KMS-11 (cell line): ENCODE results near the gene STARD4.

Experiments used
- H2AFZ ChIP-seq: fragments of 200-600 bp; sonication (generic); 2 replicates; pipeline ENCODE4 v1.6.1; 2016; ENCODE audit warnings: antibody characterized with exemption, mixed run types, low read depth
- H3K27ac ChIP-seq: fragments of 200-600 bp; sonication (generic); 2 replicates; pipeline ENCODE4 v1.6.1; 2016; ENCODE audit warnings: mild to moderate bottlenecking, mixed run types
- H3K27me3 ChIP-seq: fragments of 200-600 bp; sonication (generic); 2 replicates; pipeline ENCODE4 v1.6.1; 2017; ENCODE audit warnings: mild to moderate bottlenecking, low read depth, mixed run types, moderate library complexity; ENCODE audit not compliant: insufficient read depth
- H3K36me3 ChIP-seq: fragments of 200-600 bp; sonication (generic); 2 replicates; pipeline ENCODE4 v1.6.1; 2017; ENCODE audit warnings: mild to moderate bottlenecking, mixed run types; ENCODE audit not compliant: insufficient read depth
- H3K4me1 ChIP-seq: fragments of 200-600 bp; sonication (generic); 2 replicates; pipeline ENCODE4 v1.6.1; 2016; ENCODE audit warnings: mild to moderate bottlenecking, low read depth, mixed run types; ENCODE audit not compliant: poor library complexity, severe bottlenecking
- H3K4me2 ChIP-seq: fragments of 200-600 bp; sonication (generic); 2 replicates; pipeline ENCODE4 v1.7.0; 2016; ENCODE audit warnings: mild to moderate bottlenecking, mixed run types
- H3K4me3 ChIP-seq: fragments of 200-600 bp; sonication (generic); IDR thresholded peaks from 2 replicates; pipeline ENCODE4 v1.6.1; 2017; ENCODE audit warnings: low read depth, low read length, mixed read lengths; ENCODE audit not compliant: insufficient read depth
- H3K79me2 ChIP-seq: fragments of 200-600 bp; sonication (generic); 2 replicates; pipeline ENCODE4 v1.6.1; 2016; ENCODE audit warnings: low read depth, mixed run types; ENCODE audit not compliant: insufficient read depth
- H3K9ac ChIP-seq: fragments of 200-600 bp; sonication (generic); 2 replicates; pipeline ENCODE4 v1.6.1; 2016; ENCODE audit warnings: mild to moderate bottlenecking, mixed run types
- H4K20me1 ChIP-seq: fragments of 200-600 bp; sonication (generic); 2 replicates; pipeline ENCODE4 v1.6.1; 2016; ENCODE audit warnings: mild to moderate bottlenecking, mixed run types; ENCODE audit not compliant: insufficient read depth
- TF ChIP-seq, protein P1 (sequence below): fragments of 200-600 bp; sonication (generic); conservative IDR thresholded peaks from 2 replicates; pipeline ENCODE4 v1.6.1; 2017; ENCODE audit warnings: low read depth, mild to moderate bottlenecking, antibody characterized with exemption, low read length, moderate library complexity, mixed read lengths

Gene STARD4

DNA sequence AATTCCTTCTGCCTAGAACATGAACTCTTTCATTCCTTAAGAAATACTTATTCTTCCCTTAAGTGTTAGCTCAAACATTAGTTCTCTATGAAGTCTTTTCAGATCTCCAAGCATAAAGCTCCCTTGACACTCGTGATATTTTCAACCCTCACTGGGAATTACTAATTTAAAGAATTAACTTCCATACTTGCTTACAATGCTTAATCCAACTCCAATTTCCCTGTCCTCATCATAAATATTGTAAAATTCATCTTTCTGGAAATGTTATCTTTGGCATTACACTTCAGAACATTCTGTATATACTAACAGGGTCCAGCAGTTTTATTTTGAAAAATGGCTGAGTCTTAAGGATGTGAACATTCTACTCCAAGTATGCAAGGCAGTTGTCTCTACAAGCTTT is 7.2 kb downstream of the STARD4 start:
- no peaks in the 10 kb centered on the region; the same call in 1 of the 2 replicates for H3K36me3 ChIP-seq
- no peak overlapping the region for H3K4me3 ChIP-seq
- no peaks in the 10 kb centered on the region for H4K20me1 ChIP-seq
- H3K27me3 ChIP-seq = no peaks in the 10 kb centered on the region
- H2AFZ ChIP-seq = no peak overlapping the region
- no peak overlapping the region for H3K27ac ChIP-seq
- no peak overlapping the region for H3K9ac ChIP-seq
- peaks cover 5% of the 10 kb centered on the region for H3K4me1 ChIP-seq
- 0 out of 2 replicates have a peak, but pooled peaks cover 10% of the 10 kb centered on the region for H3K79me2 ChIP-seq
- TF ChIP-seq, protein P1, sequence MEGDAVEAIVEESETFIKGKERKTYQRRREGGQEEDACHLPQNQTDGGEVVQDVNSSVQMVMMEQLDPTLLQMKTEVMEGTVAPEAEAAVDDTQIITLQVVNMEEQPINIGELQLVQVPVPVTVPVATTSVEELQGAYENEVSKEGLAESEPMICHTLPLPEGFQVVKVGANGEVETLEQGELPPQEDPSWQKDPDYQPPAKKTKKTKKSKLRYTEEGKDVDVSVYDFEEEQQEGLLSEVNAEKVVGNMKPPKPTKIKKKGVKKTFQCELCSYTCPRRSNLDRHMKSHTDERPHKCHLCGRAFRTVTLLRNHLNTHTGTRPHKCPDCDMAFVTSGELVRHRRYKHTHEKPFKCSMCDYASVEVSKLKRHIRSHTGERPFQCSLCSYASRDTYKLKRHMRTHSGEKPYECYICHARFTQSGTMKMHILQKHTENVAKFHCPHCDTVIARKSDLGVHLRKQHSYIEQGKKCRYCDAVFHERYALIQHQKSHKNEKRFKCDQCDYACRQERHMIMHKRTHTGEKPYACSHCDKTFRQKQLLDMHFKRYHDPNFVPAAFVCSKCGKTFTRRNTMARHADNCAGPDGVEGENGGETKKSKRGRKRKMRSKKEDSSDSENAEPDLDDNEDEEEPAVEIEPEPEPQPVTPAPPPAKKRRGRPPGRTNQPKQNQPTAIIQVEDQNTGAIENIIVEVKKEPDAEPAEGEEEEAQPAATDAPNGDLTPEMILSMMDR = no peak
- H3K4me2 ChIP-seq = no peak overlapping the region

DNA sequence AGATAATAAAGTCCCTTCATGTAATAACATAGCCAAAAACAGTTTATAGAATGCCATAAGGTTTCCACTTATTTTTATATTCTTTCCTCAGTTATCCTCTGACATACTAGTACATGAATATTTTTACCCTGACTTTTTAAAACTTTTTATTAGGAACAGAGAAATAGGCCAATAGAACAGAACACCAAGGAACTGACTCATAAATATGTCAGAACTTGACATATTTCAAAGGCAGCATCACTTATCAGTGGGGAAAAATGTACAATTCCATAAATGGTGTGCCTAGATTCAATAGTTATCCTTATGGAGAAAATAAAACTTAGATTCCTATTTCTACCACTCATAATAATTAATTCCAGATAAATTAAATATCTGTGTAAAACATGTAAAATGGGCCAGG is 9.4 kb downstream of the STARD4 start:
- no peak overlapping the region for H2AFZ ChIP-seq
- H3K27ac ChIP-seq = no peak overlapping the region
- no peaks in the 10 kb centered on the region for H3K27me3 ChIP-seq
- no peaks in the 10 kb centered on the region; the same call in 1 of the 2 replicates for H3K36me3 ChIP-seq
- no peak overlapping the region for H3K9ac ChIP-seq
- H3K4me2 ChIP-seq = no peak overlapping the region
- H3K79me2 ChIP-seq = no peaks in the 10 kb centered on the region
- no peak overlapping the region for H3K4me3 ChIP-seq
- H3K4me1 ChIP-seq = peaks cover 10% of the 10 kb centered on the region
- H4K20me1 ChIP-seq = no peaks in the 10 kb centered on the region
- TF ChIP-seq, protein P1 = no peak

DNA sequence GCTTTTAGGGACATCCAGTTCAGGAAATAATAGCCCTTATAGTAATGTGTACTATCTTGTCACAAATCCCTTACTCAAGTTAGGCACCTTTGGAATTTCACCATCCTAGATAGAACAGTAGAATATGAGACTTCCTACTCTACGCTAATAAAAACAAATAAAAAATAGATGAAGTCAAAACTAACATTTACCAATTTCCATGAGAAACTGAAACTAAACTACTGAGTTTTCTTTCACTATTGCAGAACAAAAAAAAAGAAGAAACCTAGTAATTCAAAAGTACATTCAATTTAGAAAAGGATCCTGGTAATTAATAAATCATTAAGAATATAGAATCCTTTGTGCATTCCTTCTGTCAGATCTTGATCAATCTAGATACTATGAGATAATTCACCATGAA is 14.0 kb downstream of the STARD4 start:
- Histone ChIP-seq H2AFZ (no peak overlapping the region), H3K4me3 (no peak overlapping the region), H3K27me3 (no peaks in the 10 kb centered on the region), H3K79me2 (no peaks in the 10 kb centered on the region), H4K20me1 (no peaks in the 10 kb centered on the region), H3K36me3 (no peaks in the 10 kb centered on the region; the same call in 1 of the 2 replicates), H3K27ac (no peak overlapping the region), H3K4me2 (0 out of 2 replicates have a peak overlapping the region, but pooled peaks have one; percentile 14), H3K4me1 (peaks cover 10% of the 10 kb centered on the region), H3K9ac (no peak overlapping the region)
- TF ChIP-seq, protein P1 = no peak

DNA sequence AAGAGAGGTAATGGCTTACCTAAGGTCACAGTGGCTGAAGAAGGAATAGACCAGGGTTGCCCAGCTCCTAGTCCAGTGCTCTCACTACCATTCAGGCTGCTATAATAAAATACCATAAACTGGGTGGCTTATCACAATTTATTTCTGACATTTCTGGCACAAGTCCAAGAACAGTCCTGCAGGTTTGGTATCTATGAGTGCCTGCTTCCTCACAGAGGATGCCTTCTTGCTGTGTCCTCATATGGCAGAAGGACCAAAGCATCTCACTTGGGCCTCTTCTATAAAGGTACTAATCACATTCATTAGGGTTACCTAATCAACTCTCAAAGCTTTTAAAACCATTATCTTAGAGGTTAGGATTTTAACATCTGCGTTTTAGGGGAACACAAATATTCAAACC is 17.2 kb downstream of the STARD4 start:
- Histone ChIP-seq H3K4me3 (no peak overlapping the region), H3K4me1 (peaks cover 10% of the 10 kb centered on the region), H3K4me2 (no peak overlapping the region), H3K9ac (no peak overlapping the region), H3K27ac (no peak overlapping the region), H3K79me2 (no peaks in the 10 kb centered on the region), H3K36me3 (no peaks in the 10 kb centered on the region), H4K20me1 (no peaks in the 10 kb centered on the region), H2AFZ (no peak overlapping the region), H3K27me3 (no peaks in the 10 kb centered on the region)
- TF ChIP-seq, protein P1 = no peak
